Ovary (tissue), 3 donors: ENCODE results near the gene TRAF3.

Experiments
- CTCF ChIP-seq, 3 donors: fragments of 450-650 bp in 2 of 3; fragments of 200-600 bp in 1 of 3; IDR thresholded peaks; one replicate each; pipeline versions ENCODE4 v1.5.1 to v1.8.0; 2016 to 2022; ENCODE audit warnings: antibody characterized with exemption in 3 of 3, mild to moderate bottlenecking in 1 of 3
- EP300 ChIP-seq: sonication (generic); formaldehyde crosslinking; IDR thresholded peaks from one replicate; pipeline ENCODE4 v1.6.1; 2017; ENCODE audit warnings: antibody characterized with exemption
- POLR2A ChIP-seq: fragments of 450-650 bp; IDR thresholded peaks from one replicate; pipeline ENCODE4 v1.6.1; 2017; ENCODE audit warnings: antibody characterized with exemption, mild to moderate bottlenecking, moderate library complexity
- donor health status: DM: no; HTN: no; CAD: no.

DNA sequence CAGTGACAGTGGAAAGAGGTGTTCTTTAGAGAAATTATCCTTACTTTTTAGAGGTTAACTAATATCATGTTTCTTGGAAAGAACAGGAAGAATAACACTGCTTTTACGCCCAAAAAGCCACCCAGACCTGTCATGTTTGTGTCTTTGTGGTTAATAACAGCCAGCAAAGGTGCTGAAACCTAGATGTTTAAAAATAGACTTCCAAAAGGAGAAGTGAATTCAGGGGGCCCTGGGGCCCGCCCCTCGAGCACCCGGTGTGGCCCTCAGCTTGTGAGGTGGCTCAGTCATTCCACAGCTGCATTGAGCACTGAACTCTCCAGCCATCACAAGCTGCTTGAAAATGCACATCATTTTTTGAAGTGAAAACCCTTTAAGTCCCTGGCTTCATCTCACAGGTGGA, 124.4 kb downstream of the TRAF3 start:
- TF ChIP-seq CTCF (IDR thresholded peaks at IDR 0.05) (no peak), EP300 (no peak), POLR2A (no peak)
